HEK293 (cell line): ENCODE data around the gene TTLL3.

Source experiments
- BCL11A ChIP-seq: fragments of 450-650 bp; formaldehyde crosslinking; IDR thresholded peaks from 2 replicates; pipeline ENCODE4 v1.5.1; 2016; ENCODE audit warnings: low read depth, missing biosample characterization, missing genetic modification characterization
- CTCF ChIP-seq: fragments of 450-650 bp; formaldehyde crosslinking; IDR thresholded peaks from 2 replicates; pipeline ENCODE4 v1.5.1; 2016; ENCODE audit warnings: missing biosample characterization, missing genetic modification characterization
- MEIS1 ChIP-seq: sonication (generic); formaldehyde crosslinking; IDR thresholded peaks from 2 replicates; pipeline ENCODE4 v1.8.1; 2022; ENCODE audit warnings: missing genetic modification reagents, mild to moderate bottlenecking, borderline replicate concordance
- PRDM1 ChIP-seq: fragments of 450-650 bp; formaldehyde crosslinking; IDR thresholded peaks from 2 replicates; pipeline ENCODE4; 2016; ENCODE audit warnings: missing biosample characterization, missing genetic modification characterization
- YY1 ChIP-seq: fragments of 450-650 bp; formaldehyde crosslinking; IDR thresholded peaks from 2 replicates; pipeline ENCODE4 v1.5.1; 2018; ENCODE audit warnings: missing biosample characterization, missing genetic modification characterization
- ZBTB11 ChIP-seq: fragments of 450-650 bp; formaldehyde crosslinking; conservative IDR thresholded peaks from 2 replicates; pipeline ENCODE4 v1.5.1; 2016; ENCODE audit warnings: low read depth, missing biosample characterization, missing genetic modification characterization
- ZNF121 ChIP-seq: fragments of 450-650 bp; formaldehyde crosslinking; IDR thresholded peaks from 2 replicates; pipeline ENCODE4 v1.5.1; 2016; ENCODE audit warnings: missing biosample characterization, missing genetic modification characterization
- ZNF423 ChIP-seq: fragments of 450-650 bp; formaldehyde crosslinking; IDR thresholded peaks from 2 replicates; pipeline ENCODE4 v1.5.1; 2016; ENCODE audit warnings: missing biosample characterization, missing genetic modification characterization
- ZNF768 ChIP-seq: fragments of 450-650 bp; formaldehyde crosslinking; IDR thresholded peaks from 2 replicates; pipeline ENCODE4 v1.5.1; 2018; ENCODE audit warnings: missing biosample characterization, mild to moderate bottlenecking, missing genetic modification characterization
- ZNF792 ChIP-seq: fragments of 450-650 bp; formaldehyde crosslinking; IDR thresholded peaks from 2 replicates; pipeline ENCODE4 v1.5.1; 2016; ENCODE audit warnings: missing biosample characterization, missing genetic modification characterization
- TF ChIP-seq, protein P1 (sequence below): fragments of 450-650 bp; formaldehyde crosslinking; IDR thresholded peaks from 2 replicates; pipeline ENCODE4 v1.5.1; 2016; ENCODE audit warnings: missing biosample characterization, missing genetic modification characterization, borderline replicate concordance

DNA sequence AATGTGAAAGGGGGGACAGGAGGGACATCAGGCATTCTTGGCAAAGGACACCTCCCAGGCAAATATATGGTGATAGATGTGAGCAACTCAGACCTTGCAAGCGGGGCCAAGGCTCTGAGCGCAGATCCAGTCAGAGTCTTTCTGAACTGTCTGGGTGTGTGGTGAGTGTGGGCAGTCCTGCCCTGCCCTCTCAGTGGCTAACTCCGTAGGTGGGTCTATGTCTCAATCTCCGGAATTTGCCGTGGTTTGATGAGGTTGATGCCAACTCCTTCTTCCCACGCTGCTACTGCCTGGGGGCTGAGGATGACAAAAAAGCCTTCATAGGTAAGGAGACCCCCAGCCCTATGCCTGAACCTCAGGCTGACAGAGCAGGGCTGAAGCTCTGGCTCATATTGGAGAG is 7.4 kb downstream of the TTLL3 start:
- TF ChIP-seq, protein P1, sequence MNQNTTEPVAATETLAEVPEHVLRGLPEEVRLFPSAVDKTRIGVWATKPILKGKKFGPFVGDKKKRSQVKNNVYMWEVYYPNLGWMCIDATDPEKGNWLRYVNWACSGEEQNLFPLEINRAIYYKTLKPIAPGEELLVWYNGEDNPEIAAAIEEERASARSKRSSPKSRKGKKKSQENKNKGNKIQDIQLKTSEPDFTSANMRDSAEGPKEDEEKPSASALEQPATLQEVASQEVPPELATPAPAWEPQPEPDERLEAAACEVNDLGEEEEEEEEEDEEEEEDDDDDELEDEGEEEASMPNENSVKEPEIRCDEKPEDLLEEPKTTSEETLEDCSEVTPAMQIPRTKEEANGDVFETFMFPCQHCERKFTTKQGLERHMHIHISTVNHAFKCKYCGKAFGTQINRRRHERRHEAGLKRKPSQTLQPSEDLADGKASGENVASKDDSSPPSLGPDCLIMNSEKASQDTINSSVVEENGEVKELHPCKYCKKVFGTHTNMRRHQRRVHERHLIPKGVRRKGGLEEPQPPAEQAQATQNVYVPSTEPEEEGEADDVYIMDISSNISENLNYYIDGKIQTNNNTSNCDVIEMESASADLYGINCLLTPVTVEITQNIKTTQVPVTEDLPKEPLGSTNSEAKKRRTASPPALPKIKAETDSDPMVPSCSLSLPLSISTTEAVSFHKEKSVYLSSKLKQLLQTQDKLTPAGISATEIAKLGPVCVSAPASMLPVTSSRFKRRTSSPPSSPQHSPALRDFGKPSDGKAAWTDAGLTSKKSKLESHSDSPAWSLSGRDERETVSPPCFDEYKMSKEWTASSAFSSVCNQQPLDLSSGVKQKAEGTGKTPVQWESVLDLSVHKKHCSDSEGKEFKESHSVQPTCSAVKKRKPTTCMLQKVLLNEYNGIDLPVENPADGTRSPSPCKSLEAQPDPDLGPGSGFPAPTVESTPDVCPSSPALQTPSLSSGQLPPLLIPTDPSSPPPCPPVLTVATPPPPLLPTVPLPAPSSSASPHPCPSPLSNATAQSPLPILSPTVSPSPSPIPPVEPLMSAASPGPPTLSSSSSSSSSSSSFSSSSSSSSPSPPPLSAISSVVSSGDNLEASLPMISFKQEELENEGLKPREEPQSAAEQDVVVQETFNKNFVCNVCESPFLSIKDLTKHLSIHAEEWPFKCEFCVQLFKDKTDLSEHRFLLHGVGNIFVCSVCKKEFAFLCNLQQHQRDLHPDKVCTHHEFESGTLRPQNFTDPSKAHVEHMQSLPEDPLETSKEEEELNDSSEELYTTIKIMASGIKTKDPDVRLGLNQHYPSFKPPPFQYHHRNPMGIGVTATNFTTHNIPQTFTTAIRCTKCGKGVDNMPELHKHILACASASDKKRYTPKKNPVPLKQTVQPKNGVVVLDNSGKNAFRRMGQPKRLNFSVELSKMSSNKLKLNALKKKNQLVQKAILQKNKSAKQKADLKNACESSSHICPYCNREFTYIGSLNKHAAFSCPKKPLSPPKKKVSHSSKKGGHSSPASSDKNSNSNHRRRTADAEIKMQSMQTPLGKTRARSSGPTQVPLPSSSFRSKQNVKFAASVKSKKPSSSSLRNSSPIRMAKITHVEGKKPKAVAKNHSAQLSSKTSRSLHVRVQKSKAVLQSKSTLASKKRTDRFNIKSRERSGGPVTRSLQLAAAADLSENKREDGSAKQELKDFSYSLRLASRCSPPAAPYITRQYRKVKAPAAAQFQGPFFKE, result no peak
- no peak for TF ChIP-seq ZNF792 (tag by site-specific recombination)
- no peak for TF ChIP-seq ZNF768 (tag by site-specific recombination)
- TF ChIP-seq ZBTB11 (tag by site-specific recombination), result no peak
- TF ChIP-seq ZNF423 (tag by site-specific recombination), result no peak
- no peak for TF ChIP-seq BCL11A (tag by site-specific recombination)
- no peak for TF ChIP-seq PRDM1 (tag by site-specific recombination)
- TF ChIP-seq CTCF (tag by site-specific recombination), result no peak
- TF ChIP-seq YY1 (tag by site-specific recombination), result no peak
- no peak for TF ChIP-seq ZNF121 (tag by site-specific recombination)
- TF ChIP-seq MEIS1 (CRISPR knock-in tag), result no peak
